ENCODE measurements around the gene WSB1.

DNA sequence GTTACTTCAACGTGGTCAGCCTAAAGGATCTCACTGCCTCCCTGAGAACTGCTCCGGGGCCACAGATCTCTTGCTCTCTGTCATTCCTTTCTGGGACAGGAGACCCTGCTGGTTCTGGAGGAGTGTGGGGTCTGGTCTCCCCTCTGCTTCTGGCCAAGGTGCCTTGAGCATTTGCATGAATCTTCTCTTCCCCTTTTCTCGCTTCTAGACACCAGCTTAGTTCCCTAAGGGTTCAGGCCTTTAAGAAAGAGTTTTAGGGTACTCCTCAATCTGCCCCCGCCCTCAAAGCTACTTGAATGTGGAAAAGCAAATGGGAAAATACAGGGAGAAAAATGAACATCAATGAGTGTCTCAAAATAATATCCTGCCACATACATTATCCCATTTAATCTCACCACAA is 48.1 kb downstream of the WSB1 start:
- TF ChIP-seq GABPA (IDR thresholded peaks at IDR 0.05 in 1 of 2, conservative IDR thresholded peaks at IDR 0.05 in 1 of 2): no peak
- TF ChIP-seq MAX (IDR thresholded peaks at IDR 0.05): no peak
- TF ChIP-seq, protein P1, sequence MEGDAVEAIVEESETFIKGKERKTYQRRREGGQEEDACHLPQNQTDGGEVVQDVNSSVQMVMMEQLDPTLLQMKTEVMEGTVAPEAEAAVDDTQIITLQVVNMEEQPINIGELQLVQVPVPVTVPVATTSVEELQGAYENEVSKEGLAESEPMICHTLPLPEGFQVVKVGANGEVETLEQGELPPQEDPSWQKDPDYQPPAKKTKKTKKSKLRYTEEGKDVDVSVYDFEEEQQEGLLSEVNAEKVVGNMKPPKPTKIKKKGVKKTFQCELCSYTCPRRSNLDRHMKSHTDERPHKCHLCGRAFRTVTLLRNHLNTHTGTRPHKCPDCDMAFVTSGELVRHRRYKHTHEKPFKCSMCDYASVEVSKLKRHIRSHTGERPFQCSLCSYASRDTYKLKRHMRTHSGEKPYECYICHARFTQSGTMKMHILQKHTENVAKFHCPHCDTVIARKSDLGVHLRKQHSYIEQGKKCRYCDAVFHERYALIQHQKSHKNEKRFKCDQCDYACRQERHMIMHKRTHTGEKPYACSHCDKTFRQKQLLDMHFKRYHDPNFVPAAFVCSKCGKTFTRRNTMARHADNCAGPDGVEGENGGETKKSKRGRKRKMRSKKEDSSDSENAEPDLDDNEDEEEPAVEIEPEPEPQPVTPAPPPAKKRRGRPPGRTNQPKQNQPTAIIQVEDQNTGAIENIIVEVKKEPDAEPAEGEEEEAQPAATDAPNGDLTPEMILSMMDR (IDR thresholded peaks at IDR 0.05; ENCODE audit: low read depth, low read length, missing input control): no peak
- no peak for TF ChIP-seq RAD21 (IDR thresholded peaks at IDR 0.05)
- no peak for TF ChIP-seq TAF1 (conservative IDR thresholded peaks at IDR 0.05)
- no peak for TF ChIP-seq SP1 (IDR thresholded peaks at IDR 0.05)
- TF ChIP-seq, protein P2, sequence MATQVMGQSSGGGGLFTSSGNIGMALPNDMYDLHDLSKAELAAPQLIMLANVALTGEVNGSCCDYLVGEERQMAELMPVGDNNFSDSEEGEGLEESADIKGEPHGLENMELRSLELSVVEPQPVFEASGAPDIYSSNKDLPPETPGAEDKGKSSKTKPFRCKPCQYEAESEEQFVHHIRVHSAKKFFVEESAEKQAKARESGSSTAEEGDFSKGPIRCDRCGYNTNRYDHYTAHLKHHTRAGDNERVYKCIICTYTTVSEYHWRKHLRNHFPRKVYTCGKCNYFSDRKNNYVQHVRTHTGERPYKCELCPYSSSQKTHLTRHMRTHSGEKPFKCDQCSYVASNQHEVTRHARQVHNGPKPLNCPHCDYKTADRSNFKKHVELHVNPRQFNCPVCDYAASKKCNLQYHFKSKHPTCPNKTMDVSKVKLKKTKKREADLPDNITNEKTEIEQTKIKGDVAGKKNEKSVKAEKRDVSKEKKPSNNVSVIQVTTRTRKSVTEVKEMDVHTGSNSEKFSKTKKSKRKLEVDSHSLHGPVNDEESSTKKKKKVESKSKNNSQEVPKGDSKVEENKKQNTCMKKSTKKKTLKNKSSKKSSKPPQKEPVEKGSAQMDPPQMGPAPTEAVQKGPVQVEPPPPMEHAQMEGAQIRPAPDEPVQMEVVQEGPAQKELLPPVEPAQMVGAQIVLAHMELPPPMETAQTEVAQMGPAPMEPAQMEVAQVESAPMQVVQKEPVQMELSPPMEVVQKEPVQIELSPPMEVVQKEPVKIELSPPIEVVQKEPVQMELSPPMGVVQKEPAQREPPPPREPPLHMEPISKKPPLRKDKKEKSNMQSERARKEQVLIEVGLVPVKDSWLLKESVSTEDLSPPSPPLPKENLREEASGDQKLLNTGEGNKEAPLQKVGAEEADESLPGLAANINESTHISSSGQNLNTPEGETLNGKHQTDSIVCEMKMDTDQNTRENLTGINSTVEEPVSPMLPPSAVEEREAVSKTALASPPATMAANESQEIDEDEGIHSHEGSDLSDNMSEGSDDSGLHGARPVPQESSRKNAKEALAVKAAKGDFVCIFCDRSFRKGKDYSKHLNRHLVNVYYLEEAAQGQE (IDR thresholded peaks at IDR 0.05): no peak
- no peak for TF ChIP-seq NR2F2 (IDR thresholded peaks at IDR 0.05)
- TF ChIP-seq, protein P3, sequence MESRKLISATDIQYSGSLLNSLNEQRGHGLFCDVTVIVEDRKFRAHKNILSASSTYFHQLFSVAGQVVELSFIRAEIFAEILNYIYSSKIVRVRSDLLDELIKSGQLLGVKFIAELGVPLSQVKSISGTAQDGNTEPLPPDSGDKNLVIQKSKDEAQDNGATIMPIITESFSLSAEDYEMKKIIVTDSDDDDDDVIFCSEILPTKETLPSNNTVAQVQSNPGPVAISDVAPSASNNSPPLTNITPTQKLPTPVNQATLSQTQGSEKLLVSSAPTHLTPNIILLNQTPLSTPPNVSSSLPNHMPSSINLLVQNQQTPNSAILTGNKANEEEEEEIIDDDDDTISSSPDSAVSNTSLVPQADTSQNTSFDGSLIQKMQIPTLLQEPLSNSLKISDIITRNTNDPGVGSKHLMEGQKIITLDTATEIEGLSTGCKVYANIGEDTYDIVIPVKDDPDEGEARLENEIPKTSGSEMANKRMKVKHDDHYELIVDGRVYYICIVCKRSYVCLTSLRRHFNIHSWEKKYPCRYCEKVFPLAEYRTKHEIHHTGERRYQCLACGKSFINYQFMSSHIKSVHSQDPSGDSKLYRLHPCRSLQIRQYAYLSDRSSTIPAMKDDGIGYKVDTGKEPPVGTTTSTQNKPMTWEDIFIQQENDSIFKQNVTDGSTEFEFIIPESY (IDR thresholded peaks at IDR 0.05): no peak
- TF ChIP-seq EGR1 (IDR thresholded peaks at IDR 0.05; ENCODE audit: low read depth in 2 of 2): no peak
- no peak for TF ChIP-seq YY1 (IDR thresholded peaks at IDR 0.05)
- TF ChIP-seq, protein P4, sequence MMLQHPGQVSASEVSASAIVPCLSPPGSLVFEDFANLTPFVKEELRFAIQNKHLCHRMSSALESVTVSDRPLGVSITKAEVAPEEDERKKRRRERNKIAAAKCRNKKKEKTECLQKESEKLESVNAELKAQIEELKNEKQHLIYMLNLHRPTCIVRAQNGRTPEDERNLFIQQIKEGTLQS (IDR thresholded peaks at IDR 0.05): no peak
- TF ChIP-seq HNF4G (IDR thresholded peaks at IDR 0.05): no peak

Data from liver (tissue), 3 donors.